Glutamatergic neuron (in vitro differentiated cells): ENCODE results near the gene HS2ST1. TPM values are rescaled to one million over a fixed set of nuclear protein-coding genes. Genes with fewer than 3 reads are reported as not detected.

Experiments
- DNase-seq: peaks from one replicate; pipeline ENCODE4 v3.0.0; 2022
- H3K27ac Mint-ChIP-seq: one replicate; pipeline ENCODE4 v1.8.0; 2020; ENCODE audit warnings: mild to moderate bottlenecking, mixed read lengths, inconsistent platforms; ENCODE audit not compliant: unreplicated experiment
- H3K27me3 Mint-ChIP-seq: one replicate; pipeline ENCODE4 v1.8.0; 2020; ENCODE audit warnings: mild to moderate bottlenecking, moderate library complexity, mixed read lengths, inconsistent platforms; ENCODE audit not compliant: unreplicated experiment
- H3K36me3 Mint-ChIP-seq: one replicate; pipeline ENCODE4 v1.8.0; 2020; ENCODE audit warnings: mild to moderate bottlenecking, mixed read lengths, inconsistent platforms; ENCODE audit not compliant: unreplicated experiment
- H3K4me1 Mint-ChIP-seq: one replicate; pipeline ENCODE4 v1.8.0; 2020; ENCODE audit warnings: mild to moderate bottlenecking, low read depth, mixed read lengths, inconsistent platforms; ENCODE audit not compliant: unreplicated experiment
- H3K4me3 Mint-ChIP-seq: one replicate; pipeline ENCODE4 v1.8.0; 2020; ENCODE audit warnings: mild to moderate bottlenecking, mixed read lengths, inconsistent platforms; ENCODE audit not compliant: unreplicated experiment
- H3K9me3 Mint-ChIP-seq: one replicate; pipeline ENCODE4 v1.8.0; 2020; ENCODE audit warnings: mild to moderate bottlenecking, moderate library complexity, mixed read lengths, inconsistent platforms; ENCODE audit not compliant: unreplicated experiment
- total RNA-seq: library from RNA; stranded (reverse); fragmentation: NEBNext Ultra II Directional; extraction: Animal tissue kit (Norgen Biotek cat#: 25700); gene quantifications from one replicate; pipeline ENCODE4 v1.2.1, GENCODE V29; 2021; ENCODE audit not compliant: unreplicated experiment
- TF ChIP-seq, protein P1 (sequence below): fragments of 200-600 bp; sonication (generic); IDR thresholded peaks from one replicate; pipeline ENCODE4 v1.5.0; 2021; ENCODE audit not compliant: partially characterized antibody, unreplicated experiment

HS2ST1 gene
- total RNA-seq, 1 donor from 2014 or later, result 12.9 TPM

DNA sequence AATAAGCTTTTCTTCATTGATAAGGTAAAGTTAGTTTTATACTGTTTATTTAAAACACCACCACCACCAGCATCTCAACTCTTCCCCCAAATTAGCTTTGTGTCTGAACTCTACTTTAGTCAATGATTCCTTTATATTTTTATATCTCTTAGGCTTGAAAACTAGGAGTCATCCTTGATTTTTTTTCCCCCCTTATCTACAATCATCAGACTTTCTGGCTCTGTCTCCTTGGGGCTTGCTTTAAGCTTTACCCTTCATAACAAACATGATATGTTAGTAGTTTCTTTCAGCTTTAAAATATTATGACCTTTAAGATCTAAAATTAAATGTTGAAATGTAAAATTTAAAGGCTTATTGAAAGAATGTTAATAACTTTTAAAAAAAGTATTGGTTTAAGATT is 28.3 kb downstream of the HS2ST1 start:
- Mint-ChIP-seq H3K27me3 (no peaks in the 10 kb centered on the region), H3K4me3 (no peak overlapping the region), H3K36me3 (no peaks in the 10 kb centered on the region), H3K9me3 (no peaks in the 10 kb centered on the region), H3K4me1 (peaks cover 6% of the 10 kb centered on the region), H3K27ac (no peak overlapping the region)
- TF ChIP-seq, protein P1, sequence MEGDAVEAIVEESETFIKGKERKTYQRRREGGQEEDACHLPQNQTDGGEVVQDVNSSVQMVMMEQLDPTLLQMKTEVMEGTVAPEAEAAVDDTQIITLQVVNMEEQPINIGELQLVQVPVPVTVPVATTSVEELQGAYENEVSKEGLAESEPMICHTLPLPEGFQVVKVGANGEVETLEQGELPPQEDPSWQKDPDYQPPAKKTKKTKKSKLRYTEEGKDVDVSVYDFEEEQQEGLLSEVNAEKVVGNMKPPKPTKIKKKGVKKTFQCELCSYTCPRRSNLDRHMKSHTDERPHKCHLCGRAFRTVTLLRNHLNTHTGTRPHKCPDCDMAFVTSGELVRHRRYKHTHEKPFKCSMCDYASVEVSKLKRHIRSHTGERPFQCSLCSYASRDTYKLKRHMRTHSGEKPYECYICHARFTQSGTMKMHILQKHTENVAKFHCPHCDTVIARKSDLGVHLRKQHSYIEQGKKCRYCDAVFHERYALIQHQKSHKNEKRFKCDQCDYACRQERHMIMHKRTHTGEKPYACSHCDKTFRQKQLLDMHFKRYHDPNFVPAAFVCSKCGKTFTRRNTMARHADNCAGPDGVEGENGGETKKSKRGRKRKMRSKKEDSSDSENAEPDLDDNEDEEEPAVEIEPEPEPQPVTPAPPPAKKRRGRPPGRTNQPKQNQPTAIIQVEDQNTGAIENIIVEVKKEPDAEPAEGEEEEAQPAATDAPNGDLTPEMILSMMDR, result no peak
- no peak for DNase-seq

DNA sequence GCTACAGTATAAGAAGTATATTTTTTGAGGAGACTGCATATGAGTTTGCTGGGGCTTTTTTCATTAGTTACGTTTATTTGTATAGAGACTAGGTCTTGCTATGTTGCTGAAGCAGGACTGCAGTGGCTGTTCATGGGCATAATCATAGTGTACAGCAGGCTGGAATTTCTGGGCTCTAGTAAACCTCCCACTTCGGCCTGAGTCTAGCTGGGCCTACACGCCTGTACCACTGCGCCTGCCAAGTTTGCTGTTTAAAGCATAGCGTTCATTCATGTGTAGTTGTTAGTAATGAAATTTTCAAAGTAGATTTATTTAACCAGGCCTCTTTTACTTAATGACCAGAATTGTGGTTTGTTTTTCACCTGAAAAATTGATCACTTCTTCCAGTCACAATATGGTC is 33.8 kb downstream of the HS2ST1 start:
- Mint-ChIP-seq H3K4me1 (no peaks in the 10 kb centered on the region), H3K27ac (no peak overlapping the region), H3K27me3 (no peaks in the 10 kb centered on the region), H3K9me3 (no peaks in the 10 kb centered on the region), H3K4me3 (no peak overlapping the region), H3K36me3 (no peaks in the 10 kb centered on the region)
- TF ChIP-seq, protein P1, result no peak
- no peak for DNase-seq

DNA sequence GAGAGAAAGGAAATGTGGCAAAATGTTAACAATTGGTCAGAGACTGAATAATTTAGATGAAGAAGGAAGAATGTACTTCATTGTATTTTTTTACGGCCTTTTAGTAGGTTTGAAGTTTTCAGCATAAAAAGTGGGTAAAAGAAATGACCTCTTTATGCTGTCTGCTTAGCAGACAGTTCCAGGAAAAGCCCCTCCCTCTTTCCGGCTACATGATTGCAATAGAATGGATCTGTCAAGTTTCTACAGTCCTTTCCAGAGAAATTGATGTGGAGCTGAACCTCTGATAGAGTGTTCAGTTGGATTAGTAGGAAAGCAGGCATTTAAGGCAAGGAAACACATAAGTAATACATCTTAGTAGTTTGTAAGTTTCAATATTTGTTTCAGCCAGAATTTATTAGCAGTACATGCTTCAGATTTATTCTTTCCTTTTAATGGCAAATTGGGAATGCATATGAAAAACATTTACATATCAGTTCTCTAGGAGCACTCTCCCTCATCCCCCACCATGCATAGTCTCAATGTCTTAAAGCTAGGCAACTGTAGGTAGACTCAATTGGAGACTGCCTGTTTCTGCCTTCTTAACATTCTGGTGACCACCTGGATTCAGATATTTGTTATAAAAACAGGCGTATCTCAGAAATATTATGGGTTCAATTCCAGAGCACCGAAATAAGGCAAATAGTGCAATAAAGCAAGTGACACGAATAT is 36.4 kb downstream of the HS2ST1 start:
- H3K4me1 Mint-ChIP-seq, result no peaks in the 10 kb centered on the region
- no peak overlapping the region for H3K4me3 Mint-ChIP-seq
- TF ChIP-seq, protein P1, result no peak
- H3K27me3 Mint-ChIP-seq, result no peaks in the 10 kb centered on the region
- DNase-seq, result no peak
- no peaks in the 10 kb centered on the region for H3K9me3 Mint-ChIP-seq
- H3K36me3 Mint-ChIP-seq, result no peaks in the 10 kb centered on the region
- no peak overlapping the region for H3K27ac Mint-ChIP-seq

DNA sequence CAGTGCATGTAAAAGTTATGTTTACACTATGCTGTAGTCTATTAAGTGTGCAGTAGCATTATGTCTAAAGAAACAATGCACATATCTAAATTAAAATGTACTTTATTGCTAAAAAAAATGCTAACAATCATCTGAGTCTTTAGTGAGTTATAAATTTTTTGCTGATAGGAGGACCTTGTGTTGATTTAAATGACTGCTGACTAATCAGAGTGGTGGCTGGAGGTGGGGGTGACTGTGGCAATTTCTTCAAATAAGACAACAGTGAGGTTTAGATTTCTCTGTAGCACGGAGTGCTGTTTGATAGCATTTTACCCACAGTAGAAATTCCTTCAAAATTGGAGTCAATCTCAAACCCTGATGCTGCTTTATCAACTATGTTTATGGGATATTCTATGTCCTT is 37.0 kb downstream of the HS2ST1 start:
- Mint-ChIP-seq H3K4me3 (no peak overlapping the region), H3K27ac (no peak overlapping the region), H3K27me3 (no peaks in the 10 kb centered on the region), H3K4me1 (no peaks in the 10 kb centered on the region), H3K36me3 (no peaks in the 10 kb centered on the region), H3K9me3 (no peaks in the 10 kb centered on the region)
- no peak for DNase-seq
- TF ChIP-seq, protein P1, result no peak

DNA sequence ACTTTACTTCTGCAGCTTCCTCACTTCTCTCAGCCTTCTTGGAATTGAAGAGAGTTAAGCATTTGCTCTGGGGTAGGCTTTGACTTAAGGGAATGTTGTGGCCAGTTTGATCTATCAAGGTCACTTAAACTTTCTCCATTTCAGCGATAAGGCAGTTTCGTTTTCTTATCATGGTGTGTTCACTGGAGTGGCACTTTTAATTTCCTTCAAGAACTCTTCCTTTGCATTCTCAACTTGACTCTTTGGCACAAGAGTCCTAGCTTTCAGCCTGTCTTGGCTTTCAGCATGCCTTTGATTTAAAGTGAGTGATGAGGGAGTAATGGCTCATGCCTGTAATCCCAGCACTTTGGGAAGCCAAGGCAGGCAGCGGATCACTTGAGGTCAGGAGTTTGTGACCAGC is 38.7 kb downstream of the HS2ST1 start:
- Mint-ChIP-seq H3K4me3 (no peak overlapping the region), H3K27ac (no peak overlapping the region), H3K9me3 (no peaks in the 10 kb centered on the region), H3K27me3 (no peaks in the 10 kb centered on the region), H3K36me3 (no peaks in the 10 kb centered on the region), H3K4me1 (no peaks in the 10 kb centered on the region)
- TF ChIP-seq, protein P1, result no peak
- DNase-seq, result no peak
